ENCODE measurements around the gene APP.
A peak's percentile ranks its signal among the peaks of the same experiment; 100 is the strongest.

Gene APP

GRCh38 chr21:25967181-25967900 lies 203.2 kb downstream of the APP start:
- Histone ChIP-seq H2AFZ (ENCODE audit: low read length) (peak overlapping the region; percentile 72), H3K27ac (ENCODE audit: low read depth, low read length, poor library complexity, severe bottlenecking) (peak overlapping the region; percentile 84), H3K79me2 (ENCODE audit: insufficient read depth, low read length) (no peaks in the 10 kb centered on the region), H3K27me3 (ENCODE audit: insufficient read depth, low read length) (no peaks in the 10 kb centered on the region), H3K9me2 (ENCODE audit: low read depth, low read length) (no peaks in the 10 kb centered on the region), H3K4me2 (ENCODE audit: low read length) (peak overlapping the region; percentile 52; the same call in 1 of the 2 replicates), H3K4me1 (ENCODE audit: insufficient read depth, low read length, severe bottlenecking) (peaks cover 27% of the 10 kb centered on the region), H3K9ac (ENCODE audit: low read length) (peak overlapping the region; percentile 18; the same call in 1 of the 2 replicates), H4K20me1 (ENCODE audit: insufficient read depth, low read length) (no peaks in the 10 kb centered on the region), H3K4me3 (ENCODE audit: low read depth, low read length, poor library complexity, severe bottlenecking) (peak overlapping the region; percentile 14), H3F3A (ENCODE audit: insufficient read depth, low read length) (no peaks in the 10 kb centered on the region), H3K9me3 (ENCODE audit: low read length) (no peaks in the 10 kb centered on the region), H3K36me3 (ENCODE audit: insufficient read depth, low read length) (no peaks in the 10 kb centered on the region)
- TF ChIP-seq EZH2 (IDR thresholded peaks at IDR 0.05; ENCODE audit: borderline replicate concordance, low read length), result no peak
- TF ChIP-seq, protein P1, sequence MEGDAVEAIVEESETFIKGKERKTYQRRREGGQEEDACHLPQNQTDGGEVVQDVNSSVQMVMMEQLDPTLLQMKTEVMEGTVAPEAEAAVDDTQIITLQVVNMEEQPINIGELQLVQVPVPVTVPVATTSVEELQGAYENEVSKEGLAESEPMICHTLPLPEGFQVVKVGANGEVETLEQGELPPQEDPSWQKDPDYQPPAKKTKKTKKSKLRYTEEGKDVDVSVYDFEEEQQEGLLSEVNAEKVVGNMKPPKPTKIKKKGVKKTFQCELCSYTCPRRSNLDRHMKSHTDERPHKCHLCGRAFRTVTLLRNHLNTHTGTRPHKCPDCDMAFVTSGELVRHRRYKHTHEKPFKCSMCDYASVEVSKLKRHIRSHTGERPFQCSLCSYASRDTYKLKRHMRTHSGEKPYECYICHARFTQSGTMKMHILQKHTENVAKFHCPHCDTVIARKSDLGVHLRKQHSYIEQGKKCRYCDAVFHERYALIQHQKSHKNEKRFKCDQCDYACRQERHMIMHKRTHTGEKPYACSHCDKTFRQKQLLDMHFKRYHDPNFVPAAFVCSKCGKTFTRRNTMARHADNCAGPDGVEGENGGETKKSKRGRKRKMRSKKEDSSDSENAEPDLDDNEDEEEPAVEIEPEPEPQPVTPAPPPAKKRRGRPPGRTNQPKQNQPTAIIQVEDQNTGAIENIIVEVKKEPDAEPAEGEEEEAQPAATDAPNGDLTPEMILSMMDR (IDR thresholded peaks at IDR 0.05; ENCODE audit: low read length), result no peak

DNA sequence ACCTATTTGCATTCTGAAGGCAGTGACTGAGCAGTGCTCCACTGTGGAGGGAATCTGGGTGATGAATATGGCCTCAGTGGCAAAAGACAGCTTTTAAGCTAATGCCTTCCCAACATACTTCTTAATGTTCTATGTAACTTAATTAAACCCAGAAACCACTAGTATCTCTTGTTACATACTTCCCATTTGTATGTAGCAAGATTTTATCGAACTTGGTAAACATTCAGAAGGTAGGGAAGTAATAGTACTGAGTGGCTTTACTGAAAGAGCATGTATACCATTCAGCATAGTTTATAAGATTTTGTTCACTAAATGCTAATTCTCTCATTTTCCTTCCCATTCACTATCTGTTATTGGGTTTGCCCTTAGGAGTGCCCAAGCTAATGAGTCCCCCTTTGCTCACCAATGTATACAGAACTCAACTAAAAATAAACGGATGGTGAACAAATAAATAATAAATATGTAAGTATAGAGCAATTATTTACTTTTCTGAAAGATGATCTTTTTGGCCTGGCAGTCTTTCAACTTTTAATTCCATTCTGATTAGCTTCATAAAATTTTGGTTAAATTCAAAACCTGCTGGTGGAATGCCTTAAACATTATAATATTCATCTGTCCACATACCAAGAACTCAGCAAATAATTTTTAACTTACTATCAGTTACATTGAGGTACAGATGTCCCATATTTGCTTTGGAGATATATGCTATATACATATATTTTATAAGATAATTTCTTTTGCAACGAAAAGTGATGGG lies 204.4 kb downstream of the APP start:
- TF ChIP-seq, protein P1 (IDR thresholded peaks at IDR 0.05; ENCODE audit: low read length), result no peak
- no peak for TF ChIP-seq EZH2 (IDR thresholded peaks at IDR 0.05; ENCODE audit: borderline replicate concordance, low read length)
- Histone ChIP-seq H3K36me3 (ENCODE audit: insufficient read depth, low read length) (no peaks in the 10 kb centered on the region), H3K27ac (ENCODE audit: low read depth, low read length, poor library complexity, severe bottlenecking) (no peak overlapping the region), H3K4me3 (ENCODE audit: low read depth, low read length, poor library complexity, severe bottlenecking) (no peak overlapping the region), H3K79me2 (ENCODE audit: insufficient read depth, low read length) (no peaks in the 10 kb centered on the region), H3K4me1 (ENCODE audit: insufficient read depth, low read length, severe bottlenecking) (peaks cover 39% of the 10 kb centered on the region), H3K9me2 (ENCODE audit: low read depth, low read length) (no peaks in the 10 kb centered on the region), H4K20me1 (ENCODE audit: insufficient read depth, low read length) (no peaks in the 10 kb centered on the region), H2AFZ (ENCODE audit: low read length) (no peak overlapping the region), H3K9ac (ENCODE audit: low read length) (no peak overlapping the region), H3K4me2 (ENCODE audit: low read length) (no peak overlapping the region), H3K27me3 (ENCODE audit: insufficient read depth, low read length) (no peaks in the 10 kb centered on the region), H3F3A (ENCODE audit: insufficient read depth, low read length) (no peaks in the 10 kb centered on the region), H3K9me3 (ENCODE audit: low read length) (no peaks in the 10 kb centered on the region)

- Histone ChIP-seq H2AFZ (ENCODE audit: low read length) (no peak overlapping the region), H3K4me3 (ENCODE audit: low read depth, low read length, poor library complexity, severe bottlenecking) (no peak overlapping the region), H4K20me1 (ENCODE audit: insufficient read depth, low read length) (no peaks in the 10 kb centered on the region), H3K9ac (ENCODE audit: low read length) (no peak overlapping the region), H3K27me3 (ENCODE audit: insufficient read depth, low read length) (no peaks in the 10 kb centered on the region), H3K4me2 (ENCODE audit: low read length) (no peak overlapping the region), H3K79me2 (ENCODE audit: insufficient read depth, low read length) (no peaks in the 10 kb centered on the region), H3K4me1 (ENCODE audit: insufficient read depth, low read length, severe bottlenecking) (peaks cover 45% of the 10 kb centered on the region), H3K27ac (ENCODE audit: low read depth, low read length, poor library complexity, severe bottlenecking) (no peak overlapping the region), H3F3A (ENCODE audit: insufficient read depth, low read length) (no peaks in the 10 kb centered on the region), H3K36me3 (ENCODE audit: insufficient read depth, low read length) (no peaks in the 10 kb centered on the region), H3K9me2 (ENCODE audit: low read depth, low read length) (no peaks in the 10 kb centered on the region), H3K9me3 (ENCODE audit: low read length) (no peaks in the 10 kb centered on the region)
- TF ChIP-seq EZH2 (IDR thresholded peaks at IDR 0.05; ENCODE audit: borderline replicate concordance, low read length), result no peak
- TF ChIP-seq, protein P1 (IDR thresholded peaks at IDR 0.05; ENCODE audit: low read length), result no peak
Measured at GRCh38 chr21:25964926-25965325, 205.6 kb downstream of the APP start.
